Right lobe of liver (tissue), 6 donors: Measurements from ENCODE around the gene CAMK2B. TPM values are rescaled to one million over a fixed set of nuclear protein-coding genes. Genes with fewer than 3 reads are reported as not detected.

ENCODE experiments used
- ATAC-seq, 4 donors: fragments of 200-7000 bp; cut with Tn5 transposase; one replicate each; pipeline ENCODE4 v1.9.1; 2020; ENCODE audit warnings: mild to moderate bottlenecking in 4 of 4, moderate library complexity in 4 of 4
- DNase-seq, 3 donors: peaks; one replicate each; pipeline ENCODE4 v3.0.0-alpha.2; 2020
- H3K27ac ChIP-seq, 3 donors: fragments of 200-600 bp; one replicate each; pipeline ENCODE4 v1.8.0; 2022
- H3K27me3 ChIP-seq, 2 donors: fragments of 200-600 bp; one replicate each; pipeline ENCODE4 v1.8.0; 2022
- H3K36me3 ChIP-seq, 4 donors: fragments of 200-600 bp; sonication (generic) in 1 of 4; one replicate each; pipeline versions ENCODE4 v1.5.1 to v1.8.0; 2017 to 2022; ENCODE audit warnings: control low read depth in 1 of 4
- H3K4me1 ChIP-seq, 4 donors: fragments of 200-600 bp; sonication (generic) in 1 of 4; one replicate each; pipeline versions ENCODE4 v1.5.1 to v1.8.0; 2017 to 2022; ENCODE audit warnings: control low read depth in 1 of 4
- H3K4me3 ChIP-seq, 3 donors: fragments of 200-600 bp; one replicate each; pipeline ENCODE4 v1.8.0; 2022
- H3K9me3 ChIP-seq, 4 donors: fragments of 200-600 bp; sonication (generic) in 1 of 4; one replicate each; pipeline versions ENCODE4 v1.5.1 to v1.8.0; 2017 to 2022; ENCODE audit warnings: control low read depth in 1 of 4
- POLR2A ChIP-seq: fragments of 450-650 bp; IDR thresholded peaks from one replicate; pipeline ENCODE4 v1.6.1; 2017; ENCODE audit warnings: antibody characterized with exemption, mild to moderate bottlenecking
- WGBS: methylation state at CpG from one replicate; pipeline ENCODE4 v1.1.6; 2018; ENCODE audit warnings: low coverage, low lambda C conversion rate; ENCODE audit not compliant: insufficient coverage; ENCODE audit errors: missing lambda C conversion rate; 5-methylcytosine and 5-hydroxymethylcytosine counted together
- intact Hi-C, 2 donors: fragments of 100-400 bp; cut with DNase I; formaldehyde crosslinking; loops; one replicate each; pipeline versions ENCODE4 v1.11.2 to v1.14.1; 2022
- total RNA-seq, 6 experiments: library from RNA; depleted of rRNA in 2 of 6; stranded (reverse); fragments of >200 nt in 2 of 6; fragmentation: NEBNext Ultra II Directional in 3 of 6; extraction: Animal tissue kit (Norgen Biotek cat#: 25700) in 3 of 6; gene quantifications; one replicate each; pipeline versions ENCODE4 v1.1.0 to v1.2.4, GENCODE V29; 2016 to 2023
- TF ChIP-seq, protein P1 (sequence below), 4 donors: fragments of 200-600 bp in 3 of 4; fragments of 450-650 bp in 1 of 4; IDR thresholded peaks; one replicate each; pipeline versions ENCODE4 v1.5.1 to v1.8.0; 2016 to 2022; ENCODE audit warnings: antibody characterized with exemption in 4 of 4, mild to moderate bottlenecking in 2 of 4
- donor health status: DM: no; HTN: yes; CAD: no.
- donor health status: DM: no; HTN: no; CAD: no.
- donor health status: DM: no; HTN: no; CAD: no.
- donor health status: DM: no; HTN: yes; CAD: no.
- donor health status: DM: no; HTN: yes; CAD: no.

Gene CAMK2B
- total RNA-seq, 6 experiments from 2014 or later = 2.1 to 5.1 (median 3.3) TPM

- DNase-seq (no peak), ATAC-seq (no peak)
- peaks cover 0 to 21% (median 10%) of the 10 kb centered on the region in 4 donors for H3K4me1 ChIP-seq
- H3K4me3 ChIP-seq = no peak overlapping the region
- no peak overlapping the region for H3K27ac ChIP-seq
- H3K36me3 ChIP-seq = no peaks in the 10 kb centered on the region
- no peak for TF ChIP-seq POLR2A
- TF ChIP-seq, protein P1, sequence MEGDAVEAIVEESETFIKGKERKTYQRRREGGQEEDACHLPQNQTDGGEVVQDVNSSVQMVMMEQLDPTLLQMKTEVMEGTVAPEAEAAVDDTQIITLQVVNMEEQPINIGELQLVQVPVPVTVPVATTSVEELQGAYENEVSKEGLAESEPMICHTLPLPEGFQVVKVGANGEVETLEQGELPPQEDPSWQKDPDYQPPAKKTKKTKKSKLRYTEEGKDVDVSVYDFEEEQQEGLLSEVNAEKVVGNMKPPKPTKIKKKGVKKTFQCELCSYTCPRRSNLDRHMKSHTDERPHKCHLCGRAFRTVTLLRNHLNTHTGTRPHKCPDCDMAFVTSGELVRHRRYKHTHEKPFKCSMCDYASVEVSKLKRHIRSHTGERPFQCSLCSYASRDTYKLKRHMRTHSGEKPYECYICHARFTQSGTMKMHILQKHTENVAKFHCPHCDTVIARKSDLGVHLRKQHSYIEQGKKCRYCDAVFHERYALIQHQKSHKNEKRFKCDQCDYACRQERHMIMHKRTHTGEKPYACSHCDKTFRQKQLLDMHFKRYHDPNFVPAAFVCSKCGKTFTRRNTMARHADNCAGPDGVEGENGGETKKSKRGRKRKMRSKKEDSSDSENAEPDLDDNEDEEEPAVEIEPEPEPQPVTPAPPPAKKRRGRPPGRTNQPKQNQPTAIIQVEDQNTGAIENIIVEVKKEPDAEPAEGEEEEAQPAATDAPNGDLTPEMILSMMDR (IDR thresholded peaks at IDR 0.05) = no peak
- intact Hi-C loops = no loop called here
- H3K27me3 ChIP-seq = no peaks in the 10 kb centered on the region
- WGBS = 35% methylated on average over 4 of the region's 9 CpGs
- H3K9me3 ChIP-seq = no peaks in the 10 kb centered on the region
Observed at GRCh38 chr7:44324204-44324480, 1.3 kb downstream of the CAMK2B start.

DNA sequence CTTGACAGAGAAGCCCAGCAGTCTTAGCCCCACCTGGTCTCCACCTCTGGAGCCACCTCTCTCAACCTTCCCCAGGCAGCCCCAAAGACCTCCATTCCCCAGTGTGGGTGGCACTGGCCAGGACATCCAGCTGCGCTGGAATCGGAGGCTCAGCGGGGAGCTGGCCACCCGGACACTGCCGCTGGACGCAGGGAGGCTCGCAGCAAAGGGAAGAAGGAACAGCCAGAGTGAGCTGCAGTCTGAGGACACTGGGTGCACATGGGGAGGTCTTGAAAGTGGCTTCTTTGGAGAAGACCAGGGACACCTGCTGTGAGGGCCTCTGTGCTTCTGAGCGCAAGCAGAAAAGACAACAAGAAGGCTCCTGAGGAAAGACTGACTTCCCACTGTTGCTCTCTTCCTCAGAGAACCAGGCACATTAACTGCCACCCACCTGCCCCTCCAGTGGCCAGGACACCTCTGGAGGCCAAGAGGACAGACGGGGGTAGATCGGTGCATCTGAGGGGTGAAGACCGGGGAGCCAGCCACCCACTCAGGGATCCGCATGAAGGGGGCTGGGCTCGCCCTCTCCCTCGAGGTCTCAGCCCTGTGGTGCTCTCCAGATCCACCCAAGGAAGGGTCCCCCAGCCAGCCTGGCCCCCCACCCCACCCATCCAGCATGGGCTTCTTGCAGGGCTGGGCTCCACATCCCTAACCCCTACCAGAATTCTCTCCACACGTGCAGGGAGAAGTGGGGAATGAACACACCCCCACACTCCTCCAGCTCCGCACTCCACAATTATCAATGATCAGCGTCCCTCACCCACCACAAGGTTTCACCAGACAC lies 1.8 kb downstream of the CAMK2B start:
- Histone ChIP-seq H3K4me3 (no peak overlapping the region), H3K27me3 (no peaks in the 10 kb centered on the region), H3K36me3 (no peaks in the 10 kb centered on the region), H3K27ac (peak overlapping the region in 2 of 3 donors; percentile 32 to 81), H3K9me3 (no peaks in the 10 kb centered on the region), H3K4me1 (peaks cover 0 to 21% (median 10%) of the 10 kb centered on the region in 4 donors)
- intact Hi-C loops = no loop called here
- no peak for TF ChIP-seq POLR2A
- TF ChIP-seq, protein P1 (IDR thresholded peaks at IDR 0.05) = no peak
- ATAC-seq = no peak
- 87% methylated on average over 13 of the region's 17 CpGs for WGBS
- DNase-seq = no peak

- TF ChIP-seq POLR2A = peak; percentile 12
- TF ChIP-seq, protein P1 (IDR thresholded peaks at IDR 0.05) = peak in 1 of 4 donors; percentile 13
- peak overlapping the region in 2 of 3 donors; percentile 63 to 81 for H3K27ac ChIP-seq
- DNase-seq = peak; percentile 93 to 96 (median 96)
- H3K36me3 ChIP-seq = no peaks in the 10 kb centered on the region
- peaks cover 0 to 21% (median 10%) of the 10 kb centered on the region in 4 donors for H3K4me1 ChIP-seq
- H3K4me3 ChIP-seq = no peak overlapping the region
- H3K27me3 ChIP-seq = no peaks in the 10 kb centered on the region
- 70% methylated on average over 2 of the region's 17 CpGs for WGBS
- H3K9me3 ChIP-seq = no peaks in the 10 kb centered on the region
- peak; percentile 88 to 89 (median 88) for ATAC-seq
- intact Hi-C loops = no loop called here
Observed at GRCh38 chr7:44322631-44323363, 2.6 kb downstream of the CAMK2B start.

DNA sequence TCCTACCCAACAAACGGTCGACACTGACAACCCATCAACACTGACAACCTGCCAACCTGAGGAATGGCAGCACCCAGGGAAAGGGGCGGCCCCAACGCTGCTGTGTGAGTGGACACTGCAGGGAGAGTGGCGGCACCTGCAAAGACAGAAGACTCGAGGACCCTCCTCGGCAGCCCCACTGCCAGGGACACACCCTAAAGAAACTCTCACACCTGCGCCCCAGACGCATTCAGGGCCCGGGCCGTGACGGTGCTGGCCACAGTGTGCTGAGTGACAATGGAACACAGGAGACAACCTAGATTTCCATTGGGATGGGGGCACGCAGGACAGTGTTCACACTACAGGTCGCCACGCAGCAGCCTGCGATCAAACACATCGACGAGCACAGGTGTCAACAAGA lies 3.6 kb downstream of the CAMK2B start:
- ATAC-seq = no peak
- Histone ChIP-seq H3K4me1 (peaks cover 0 to 21% (median 10%) of the 10 kb centered on the region in 4 donors), H3K27ac (peak overlapping the region in 2 of 3 donors; percentile 63 to 81), H3K27me3 (no peaks in the 10 kb centered on the region), H3K4me3 (no peak overlapping the region), H3K9me3 (no peaks in the 10 kb centered on the region), H3K36me3 (no peaks in the 10 kb centered on the region)
- TF ChIP-seq, protein P1 (IDR thresholded peaks at IDR 0.05) = no peak
- TF ChIP-seq POLR2A = no peak
- peak in 1 of 3 donors; percentile 41 for DNase-seq
- intact Hi-C loops = no loop called here
- WGBS = 62% methylated on average over 12 of the region's 18 CpGs
